Neural progenitor cell (in vitro differentiated cells): Measurements from ENCODE around the gene CTSV.

ENCODE experiments used
- CTCF ChIP-seq: fragments of 200-600 bp; sonication (generic); IDR thresholded peaks from 2 replicates; pipeline ENCODE4 v1.5.1; 2017; ENCODE audit warnings: antibody characterized with exemption, mild to moderate bottlenecking
- EZH2 ChIP-seq: fragments of 200-600 bp; sonication (generic); IDR thresholded peaks from 2 replicates; pipeline ENCODE4 v1.6.1; 2017; ENCODE audit warnings: antibody characterized with exemption, mild to moderate bottlenecking, moderate library complexity
- EZH2phosphoT487 ChIP-seq: fragments of 200-600 bp; sonication (generic); IDR thresholded peaks from 2 replicates; pipeline ENCODE4 v1.6.1; 2017; ENCODE audit warnings: antibody characterized with exemption

GRCh38 chr9:97076238-97076637 lies 37.3 kb upstream of the CTSV start:
- no peak for TF ChIP-seq CTCF
- no peak for TF ChIP-seq EZH2phosphoT487
- no peak for TF ChIP-seq EZH2
